Bronchial epithelial cell (primary cell): ENCODE measurements around the gene TPPP3. TPM values are rescaled to one million over a fixed set of nuclear protein-coding genes. Genes with fewer than 3 reads are reported as not detected.

Experiments used
- DNase-seq: peaks from one replicate; pipeline ENCODE4 v3.0.0-alpha.2; 2010; ENCODE audit warnings: low read depth
- FAIRE-seq: peaks from 2 replicates; lab custom pipeline; 2011; peaks lifted over from hg19 to GRCh38; lab: Jason Lieb, UNC
- H3K27me3 ChIP-seq: 2 replicates; pipeline ENCODE4 v1.5.1; 2011; ENCODE audit warnings: low read length; ENCODE audit not compliant: control insufficient read depth, insufficient read depth
- H3K36me3 ChIP-seq: 2 replicates; pipeline ENCODE4 v1.5.1; 2011; ENCODE audit warnings: low read length; ENCODE audit not compliant: control insufficient read depth, insufficient read depth
- H3K4me3 ChIP-seq: 2 replicates; pipeline ENCODE4 v1.5.1; 2011; ENCODE audit warnings: mild to moderate bottlenecking, low read depth, low read length, control low read depth
- CTCF ChIP-seq: IDR thresholded peaks from 2 replicates; pipeline ENCODE4 v1.5.1; 2011; ENCODE audit warnings: mild to moderate bottlenecking, moderate library complexity, low read length, control low read depth, inconsistent platforms; ENCODE audit not compliant: insufficient read depth, severe bottlenecking
- total RNA-seq: library from RNA; depleted of rRNA; stranded (reverse); fragments of >200 nt; gene quantifications from 2 replicates; pipeline ENCODE4 v1.2.1, GENCODE V29; 2014

The TPPP3 gene
- total RNA-seq, 1 donor from 2014 or later = not detected

GRCh38 chr16:67425061-67425460, 31.8 kb upstream of the TPPP3 start:
- H3K4me3 ChIP-seq = no peak overlapping the region
- FAIRE-seq (no peak), DNase-seq (no peak)
- H3K36me3 ChIP-seq = no peaks in the 10 kb centered on the region
- H3K27me3 ChIP-seq = no peaks in the 10 kb centered on the region
- no peak for TF ChIP-seq CTCF

- Histone ChIP-seq H3K36me3 (no peaks in the 10 kb centered on the region), H3K4me3 (no peak overlapping the region), H3K27me3 (no peaks in the 10 kb centered on the region)
- DNase-seq (no peak), FAIRE-seq (no peak)
- TF ChIP-seq CTCF = no peak
Observed at GRCh38 chr16:67424261-67424615, 30.9 kb upstream of the TPPP3 start.

- Histone ChIP-seq H3K4me3 (no peak overlapping the region), H3K36me3 (no peaks in the 10 kb centered on the region), H3K27me3 (no peaks in the 10 kb centered on the region)
- FAIRE-seq (no peak), DNase-seq (no peak)
- no peak for TF ChIP-seq CTCF
Observed at GRCh38 chr16:67423611-67424260, 30.4 kb upstream of the TPPP3 start.

- H3K27me3 ChIP-seq = no peaks in the 10 kb centered on the region
- FAIRE-seq (no peak), DNase-seq (no peak)
Observed at GRCh38 chr16:67423015-67423414, 29.7 kb upstream of the TPPP3 start.

GRCh38 chr16:67421030-67421429, 27.7 kb upstream of the TPPP3 start:
- Histone ChIP-seq H3K36me3 (no peaks in the 10 kb centered on the region), H3K27me3 (no peaks in the 10 kb centered on the region), H3K4me3 (no peak overlapping the region)
- DNase-seq = no peak
- no peak for TF ChIP-seq CTCF
- no peak for FAIRE-seq

More at GRCh38 chr16:67423015-67423414, 29.7 kb upstream of the TPPP3 start:
- TF ChIP-seq CTCF = no peak
- no peaks in the 10 kb centered on the region for H3K36me3 ChIP-seq
- H3K4me3 ChIP-seq = no peak overlapping the region

GRCh38 chr16:67419931-67420330, 26.6 kb upstream of the TPPP3 start:
- TF ChIP-seq CTCF = no peak
- no peak overlapping the region for H3K4me3 ChIP-seq
- DNase-seq = no peak
- no peaks in the 10 kb centered on the region for H3K27me3 ChIP-seq
- no peak for FAIRE-seq
- no peaks in the 10 kb centered on the region for H3K36me3 ChIP-seq
